Tongue (tissue), 2 donors: Measurements from ENCODE around the gene RANGAP1. TPM values are rescaled to one million over a fixed set of nuclear protein-coding genes. Genes with fewer than 3 reads are reported as not detected.

Experiments
- DNase-seq: peaks from one replicate; pipeline ENCODE4 v3.0.0-alpha.2; 2015
- total RNA-seq: library from RNA; depleted of rRNA; stranded (reverse); fragments of >200 nt; gene quantifications from one replicate; pipeline ENCODE4 v1.2.3, GENCODE V29; 2014

RANGAP1 gene
- total RNA-seq = 30.4 TPM

DNA sequence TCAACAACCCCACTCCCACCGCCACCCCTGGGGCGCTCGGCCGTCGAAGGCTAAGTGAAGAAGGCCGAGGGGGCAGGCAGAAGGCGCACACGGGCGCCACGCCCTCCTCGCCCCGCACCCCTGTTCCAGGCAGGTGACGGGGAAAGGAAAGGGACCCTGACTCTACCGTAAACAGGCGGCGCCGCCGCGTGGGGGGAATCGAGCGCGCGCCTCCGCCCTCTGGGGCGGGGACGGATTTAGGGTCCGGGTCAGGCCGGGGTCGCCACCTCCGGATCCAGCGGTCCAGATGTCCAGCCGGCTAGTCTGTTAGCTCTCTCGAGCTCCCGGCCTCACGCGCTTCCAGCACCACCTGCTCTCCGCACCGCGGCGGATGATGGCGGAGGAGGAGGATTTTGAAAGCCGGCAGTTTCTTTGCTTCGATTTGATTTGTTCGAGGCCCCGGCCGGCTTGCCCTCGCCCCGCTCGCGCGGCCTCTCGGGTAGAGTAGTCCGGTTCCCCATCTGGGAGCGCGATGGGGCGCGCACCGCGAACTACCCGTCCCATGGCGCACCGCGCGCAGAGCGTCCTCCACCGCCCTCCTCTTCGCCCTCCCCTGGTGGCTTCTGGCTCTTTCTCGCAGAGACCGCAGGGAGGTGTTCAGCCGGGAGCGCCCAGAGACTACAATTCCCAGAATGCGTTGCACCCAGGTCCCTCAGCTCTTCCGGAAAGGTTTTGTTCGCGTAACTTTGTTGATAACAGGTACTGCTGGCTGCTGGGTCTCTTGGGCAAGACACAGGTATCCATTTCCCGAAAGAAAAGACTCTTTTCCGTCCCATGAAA lies at the start of gene RANGAP1:
RANGAP1 (minus strand) TSS at position 368 of the 819 bp plus-strand sequence. CDS start 5,143 bp downstream, outside the sequence.
- DNase-seq = peak; percentile 99

- no peak for DNase-seq
Observed at GRCh38 chr22:41334951-41335635, 49.1 kb upstream of the RANGAP1 start.

GRCh38 chr22:41334215-41334614 lies 48.2 kb upstream of the RANGAP1 start:
- no peak for DNase-seq

DNA sequence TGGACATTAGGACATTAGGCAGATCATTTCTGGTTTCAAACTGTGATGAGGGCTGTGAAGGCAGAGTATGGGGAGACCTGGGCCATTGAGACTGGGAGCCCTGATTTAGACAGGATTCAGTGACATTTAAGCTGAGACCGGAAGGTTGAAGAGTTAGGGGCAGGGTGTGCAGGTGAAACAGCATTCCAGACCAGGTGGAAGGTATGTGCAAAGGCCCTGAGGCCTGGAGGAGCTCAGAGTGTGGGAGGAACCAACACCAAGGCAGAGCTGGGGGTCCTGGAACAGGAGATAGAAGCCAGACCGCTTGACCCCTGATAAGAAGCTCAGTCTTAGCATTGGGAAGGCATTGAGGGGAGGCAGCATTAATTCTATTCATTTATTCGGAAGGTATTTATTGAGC lies 47.8 kb upstream of the RANGAP1 start:
- no peak for DNase-seq

DNA sequence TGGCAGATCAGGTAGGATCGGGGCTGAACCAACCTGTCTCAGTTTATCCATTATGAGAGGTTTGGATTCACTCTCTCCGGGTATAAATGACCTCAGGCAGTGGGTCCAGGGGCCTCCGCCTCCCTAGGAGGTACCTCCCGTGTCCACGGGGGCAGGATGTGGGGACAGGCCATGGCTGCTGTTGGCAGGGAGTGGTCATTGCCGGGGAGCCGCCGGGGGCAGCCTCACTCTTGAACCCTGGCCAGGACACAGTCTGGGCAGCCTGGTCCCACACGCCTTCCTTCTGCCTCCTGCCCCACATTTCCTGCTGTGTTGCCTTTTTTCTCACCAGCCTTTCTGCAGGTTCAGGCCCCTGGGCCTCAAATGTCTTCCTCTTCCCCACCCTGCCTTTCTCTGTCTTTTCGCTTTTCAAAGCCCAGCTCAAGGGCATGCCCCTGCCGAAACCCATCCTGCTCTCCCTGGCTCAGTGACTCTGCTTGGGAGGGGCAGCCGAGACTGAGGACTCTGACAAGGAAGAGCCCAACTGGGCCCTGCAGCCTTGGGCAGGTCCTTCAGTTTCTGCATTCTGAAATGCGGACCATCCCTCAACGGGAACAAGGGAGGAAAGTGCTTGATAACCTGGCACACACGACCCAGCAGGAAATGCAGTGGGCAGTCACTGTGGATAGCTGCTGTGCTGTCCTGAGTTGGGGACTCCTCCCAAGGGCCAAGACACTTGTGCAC lies 46.4 kb upstream of the RANGAP1 start:
- no peak for DNase-seq

DNA sequence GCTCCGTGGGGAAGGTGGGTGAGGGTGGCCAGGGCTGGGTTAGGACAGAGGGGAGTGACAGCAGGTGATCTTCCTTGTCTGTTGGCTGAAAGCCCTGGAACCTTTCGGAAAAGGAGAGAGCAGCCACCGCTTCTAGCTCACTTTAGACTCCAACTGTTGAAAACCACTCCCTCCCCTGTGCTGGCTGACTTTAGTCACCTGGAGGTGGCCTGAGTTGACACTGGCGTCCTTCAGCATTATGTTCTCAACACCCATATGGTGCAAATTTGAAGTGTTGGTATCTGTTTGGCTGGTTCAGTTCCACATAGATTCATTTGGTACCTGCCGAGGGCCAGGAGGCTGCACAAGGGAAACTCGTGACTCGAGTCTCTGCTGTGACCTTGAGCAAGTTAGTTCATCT lies 44.2 kb upstream of the RANGAP1 start:
- no peak for DNase-seq

- DNase-seq = peak; percentile 30
Observed at GRCh38 chr22:41327124-41327523, 41.1 kb upstream of the RANGAP1 start.

DNA sequence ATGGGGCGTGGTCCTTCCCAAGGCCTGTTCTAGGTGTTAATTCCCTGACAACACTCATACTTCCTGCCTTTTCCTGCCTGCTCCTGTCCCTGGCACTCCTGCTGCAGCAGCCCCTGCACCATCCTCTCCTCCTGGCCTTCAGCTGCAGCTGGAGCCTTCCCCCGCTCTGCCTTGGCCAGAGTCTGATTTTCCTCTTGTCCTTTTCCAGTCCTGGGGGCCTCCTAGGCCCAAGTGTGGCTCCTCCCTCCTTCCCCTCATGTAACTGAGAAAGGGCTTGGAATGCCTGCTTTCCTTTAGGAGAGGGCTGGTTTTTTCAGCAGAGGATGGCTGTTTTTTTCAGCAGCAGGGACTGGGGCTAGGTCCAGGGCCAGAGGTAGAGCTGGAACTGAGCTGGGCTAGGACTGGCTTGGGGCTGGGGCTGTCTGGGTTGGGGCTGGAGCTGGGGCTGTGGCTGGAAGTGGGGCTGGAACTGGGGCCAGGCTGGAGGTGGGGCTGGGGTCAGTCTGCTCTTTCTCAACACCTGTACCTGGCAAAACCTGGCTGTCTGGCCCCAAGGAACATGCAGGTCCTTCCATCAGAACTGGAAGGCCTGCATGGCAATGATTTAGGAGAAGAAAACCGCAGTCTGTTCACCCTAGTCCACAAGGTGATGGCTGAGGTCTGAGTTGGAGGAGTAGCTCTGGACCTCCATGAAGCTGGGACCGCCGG lies 39.0 kb upstream of the RANGAP1 start:
- no peak for DNase-seq

DNA sequence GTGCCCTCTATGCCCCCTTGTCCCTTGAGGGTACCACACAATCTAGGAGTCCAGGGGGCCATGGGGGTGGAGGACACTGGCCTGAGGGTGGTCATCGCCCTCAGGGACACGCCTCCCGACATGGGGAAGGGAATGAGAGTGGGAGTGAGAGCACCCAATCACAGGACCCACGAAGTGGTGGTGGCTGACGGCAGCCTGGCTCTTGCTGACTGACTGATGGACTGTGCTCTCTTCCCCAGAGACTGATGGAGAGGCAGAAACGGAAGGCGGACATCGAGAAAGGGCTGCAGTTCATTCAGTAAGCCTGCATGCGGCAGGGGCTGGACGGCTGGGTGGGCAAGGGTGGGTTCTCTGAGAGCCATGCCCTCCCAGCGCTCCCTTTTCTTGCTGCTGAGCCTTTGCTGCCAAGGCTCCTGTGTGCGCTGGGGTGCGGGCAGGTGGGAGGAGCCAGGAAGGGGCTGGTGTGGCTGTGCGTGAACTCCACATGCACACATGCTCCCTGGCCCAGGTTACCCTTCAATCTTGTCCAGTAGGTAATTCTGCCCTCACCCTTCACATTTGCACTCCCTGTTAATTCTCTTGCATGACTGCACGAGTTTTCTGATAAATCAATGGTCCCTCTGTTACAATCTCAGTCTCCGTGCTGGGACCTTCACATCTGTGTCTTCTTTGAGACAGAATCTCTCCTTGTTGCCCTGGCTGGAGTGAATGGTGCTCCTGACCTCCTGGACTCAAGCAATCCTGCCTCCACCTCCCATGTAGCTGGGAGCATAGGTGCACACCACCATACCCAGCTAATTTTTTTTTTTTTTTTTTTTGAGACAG lies 34.6 kb upstream of the RANGAP1 start:
- no peak for DNase-seq

- no peak for DNase-seq
Observed at GRCh38 chr22:41315586-41315985, 29.6 kb upstream of the RANGAP1 start.

DNA sequence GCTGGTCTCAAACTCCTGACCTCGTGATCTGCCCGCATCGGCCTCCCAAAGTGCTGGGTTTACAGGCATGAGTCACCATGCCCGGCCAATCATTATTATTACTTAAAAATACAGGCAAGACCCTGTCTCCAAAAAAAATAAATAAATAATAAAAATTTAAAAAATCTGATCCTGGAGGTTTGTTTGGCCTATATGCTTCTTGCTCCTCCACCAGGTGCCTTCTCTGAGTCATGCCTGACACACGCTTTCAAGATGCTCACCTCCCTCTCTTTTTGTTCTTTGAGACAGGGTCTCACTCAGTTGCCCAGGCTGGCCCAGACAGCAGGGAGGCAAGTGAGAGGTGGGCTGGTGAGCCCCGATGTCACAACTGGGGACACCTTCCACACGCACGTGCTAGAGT lies 28.8 kb upstream of the RANGAP1 start:
- DNase-seq = no peak

GRCh38 chr22:41311487-41311886 lies 25.5 kb upstream of the RANGAP1 start:
- no peak for DNase-seq

GRCh38 chr22:41310336-41310735 lies 24.3 kb upstream of the RANGAP1 start:
- DNase-seq = no peak

GRCh38 chr22:41308544-41308947 lies 22.6 kb upstream of the RANGAP1 start:
- DNase-seq = no peak

DNA sequence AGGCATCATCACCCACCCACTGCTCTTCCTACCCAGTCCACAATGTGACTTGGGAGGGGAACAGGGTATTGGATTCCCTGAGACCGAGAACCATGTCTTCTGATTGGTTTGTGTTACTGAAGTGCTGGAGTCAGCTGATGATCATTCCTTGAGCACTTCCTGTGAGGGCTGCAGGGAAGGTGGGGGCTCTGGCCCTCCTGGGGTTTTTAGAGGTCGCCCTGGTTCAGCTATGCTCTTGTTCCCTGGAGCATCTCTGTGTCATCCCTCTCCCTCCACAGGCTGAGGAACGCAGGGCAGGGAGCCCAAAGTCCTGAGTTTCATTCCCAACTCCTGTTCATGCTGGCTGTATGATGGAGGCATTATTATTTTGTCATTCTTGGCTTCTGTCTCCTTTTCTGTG lies 22.1 kb upstream of the RANGAP1 start:
- DNase-seq = no peak

- DNase-seq = no peak
Observed at GRCh38 chr22:41305646-41306045, 19.7 kb upstream of the RANGAP1 start.

- no peak for DNase-seq
Observed at GRCh38 chr22:41302811-41303210, 16.8 kb upstream of the RANGAP1 start.

- peak; percentile 63 for DNase-seq
Observed at GRCh38 chr22:41302021-41302767, 16.2 kb upstream of the RANGAP1 start.

- DNase-seq = peak; percentile 91
Observed at GRCh38 chr22:41301085-41302020, 15.4 kb upstream of the RANGAP1 start, which contains the start of gene ZC3H7B. TSS of gene ZC3H7B (plus strand) at chr22:41301525. CDS start at chr22:41320661, 19,136 bp downstream.
